Sciatic nerve (tissue), 2 donors: ENCODE data around the gene PDE4C. TPM values are rescaled to one million over a fixed set of nuclear protein-coding genes. Genes with fewer than 3 reads are reported as not detected.

Experiments
- ATAC-seq: fragments of 200-7000 bp; cut with Tn5 transposase; one replicate; pipeline ENCODE4 v1.9.1; 2020; ENCODE audit warnings: mild to moderate bottlenecking, moderate library complexity
- DNase-seq: peaks from one replicate; pipeline ENCODE4 v3.0.0-alpha.2; 2020; ENCODE audit warnings: low spot score
- intact Hi-C: fragments of 100-400 bp; cut with DNase I; formaldehyde crosslinking; loops from one replicate; pipeline ENCODE4 v1.14.2; 2022
- total RNA-seq: library from RNA; stranded (reverse); fragmentation: NEBNext Ultra II Directional; extraction: Animal tissue kit (Norgen Biotek cat#: 25700); gene quantifications from one replicate; pipeline ENCODE4 v1.2.1, GENCODE V29; 2021
- donor health status: DM: no; HTN: no; CAD: no.
- donor health status: DM: no; HTN: no; CAD: no.

PDE4C gene
- total RNA-seq, 1 donor from 2014 or later, result 2.1 TPM

GRCh38 chr19:18204394-18205199 is 21.6 kb downstream of the PDE4C start:
- intact Hi-C loops, result no loop called here
- DNase-seq, result peak; percentile 75
- ATAC-seq, result peak; percentile 37

- ATAC-seq (peak; percentile 96), DNase-seq (peak; percentile 100)
- intact Hi-C loops, result no loop called here
Observed at GRCh38 chr19:18203863-18204393, 22.3 kb downstream of the PDE4C start, which contains the start of gene RAB3A. TSS of gene RAB3A (minus strand) at chr19:18204042. CDS start at chr19:18202740, 1,302 bp downstream.

DNA sequence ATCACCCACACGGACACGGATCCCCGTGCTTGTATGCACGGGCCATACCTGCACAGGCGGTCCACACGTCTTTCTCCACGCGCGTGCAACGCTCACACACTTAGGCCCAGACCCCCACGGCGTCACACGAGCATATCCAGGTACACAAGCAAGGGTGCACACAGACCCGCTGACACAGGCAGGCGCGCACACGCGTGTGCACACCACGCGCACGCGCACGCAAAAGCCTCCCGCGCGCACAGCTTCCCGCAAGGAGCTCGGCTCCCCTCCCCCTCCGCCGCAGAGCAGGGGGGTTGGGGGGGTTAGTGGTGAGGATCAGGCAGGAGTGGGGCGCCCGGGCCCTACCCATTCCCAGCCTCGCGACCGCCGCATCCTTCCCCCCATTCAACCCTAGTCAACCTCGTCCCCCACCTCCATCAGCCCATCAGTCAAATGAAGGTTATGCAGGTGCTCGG is 22.8 kb downstream of the PDE4C start:
- DNase-seq (peak; percentile 85), ATAC-seq (peak; percentile 1)
- intact Hi-C loops, result no loop called here

DNA sequence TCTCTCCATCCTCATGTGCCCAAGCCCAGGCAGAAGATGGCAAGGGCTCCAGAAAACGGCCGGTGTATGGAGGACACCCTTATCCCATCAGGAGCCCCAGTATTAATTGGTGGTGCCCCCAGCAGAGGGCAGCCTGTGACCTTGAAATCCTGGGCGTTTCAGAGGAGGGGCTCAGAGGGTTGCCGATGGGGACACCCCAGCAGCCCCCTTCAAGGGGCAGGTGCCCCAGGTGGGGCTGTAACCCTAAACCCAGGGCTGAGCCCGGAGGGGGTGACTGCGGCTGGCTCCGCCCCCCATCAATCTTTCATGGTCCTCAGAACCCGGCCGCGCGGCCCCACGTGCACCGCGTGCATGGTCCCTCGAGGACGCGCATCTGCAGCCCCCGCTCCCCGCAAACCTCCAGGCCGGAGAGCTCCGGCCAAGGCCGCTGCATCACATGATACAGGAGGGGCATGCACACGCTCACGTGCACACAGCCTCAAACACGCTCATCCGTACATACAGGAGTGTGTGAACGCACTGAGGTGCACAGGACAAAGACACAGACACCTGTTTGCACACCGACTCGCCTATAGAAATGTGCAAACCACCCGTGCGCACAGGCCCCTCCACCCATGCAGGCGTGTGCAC is 23.3 kb downstream of the PDE4C start:
- intact Hi-C loops, result no loop called here
- DNase-seq (peak; percentile 76), ATAC-seq (peak; percentile 0)

GRCh38 chr19:18202397-18202777 is 23.9 kb downstream of the PDE4C start:
- no peak for DNase-seq
- ATAC-seq, result no peak
- intact Hi-C loops, result no loop called here

- DNase-seq, result no peak
- no peak for ATAC-seq
- intact Hi-C loops, result no loop called here
Observed at GRCh38 chr19:18198374-18198773, 27.9 kb downstream of the PDE4C start.

- no peak for ATAC-seq
- intact Hi-C loops, result no loop called here
- no peak for DNase-seq
Observed at GRCh38 chr19:18197941-18198340, 28.3 kb downstream of the PDE4C start.

DNA sequence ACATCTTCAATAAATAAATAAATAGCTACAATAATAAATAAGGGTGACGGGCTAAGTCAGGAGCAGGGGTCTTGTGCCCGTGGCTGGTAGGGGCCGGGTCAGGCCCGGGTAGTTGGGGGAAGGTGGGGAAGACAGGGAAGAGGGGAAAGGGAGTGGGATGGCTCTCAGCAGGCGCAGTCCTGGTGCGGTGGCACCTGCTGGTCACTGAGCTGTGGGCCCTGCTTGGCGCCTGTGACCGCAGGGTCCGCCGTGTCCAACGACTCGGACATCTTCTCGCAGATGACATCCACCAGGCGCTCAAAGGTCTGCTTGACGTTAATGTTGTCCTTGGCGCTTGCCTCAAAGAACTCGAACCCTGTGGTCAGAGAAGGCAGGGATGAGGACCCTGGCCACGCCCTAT is 28.9 kb downstream of the PDE4C start:
- DNase-seq (no peak), ATAC-seq (no peak)
- intact Hi-C loops, result no loop called here

DNA sequence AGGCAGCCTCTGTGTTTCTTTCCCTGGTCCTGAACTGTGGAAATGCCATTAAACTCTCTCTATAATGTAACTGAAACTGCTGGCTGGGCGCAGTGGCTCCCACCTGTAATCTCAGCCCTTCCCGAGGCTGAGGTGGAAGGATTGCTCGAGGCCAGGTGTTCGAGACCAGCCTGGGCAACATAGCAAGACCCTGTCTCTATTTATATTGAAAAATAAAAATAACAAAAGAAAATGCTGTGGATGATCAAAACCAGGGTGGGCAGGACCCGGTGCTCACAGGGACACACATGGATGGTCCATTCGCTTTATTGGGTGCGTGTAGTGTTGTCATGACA is 29.8 kb downstream of the PDE4C start:
- intact Hi-C loops, result no loop called here
- ATAC-seq, result no peak
- no peak for DNase-seq

DNA sequence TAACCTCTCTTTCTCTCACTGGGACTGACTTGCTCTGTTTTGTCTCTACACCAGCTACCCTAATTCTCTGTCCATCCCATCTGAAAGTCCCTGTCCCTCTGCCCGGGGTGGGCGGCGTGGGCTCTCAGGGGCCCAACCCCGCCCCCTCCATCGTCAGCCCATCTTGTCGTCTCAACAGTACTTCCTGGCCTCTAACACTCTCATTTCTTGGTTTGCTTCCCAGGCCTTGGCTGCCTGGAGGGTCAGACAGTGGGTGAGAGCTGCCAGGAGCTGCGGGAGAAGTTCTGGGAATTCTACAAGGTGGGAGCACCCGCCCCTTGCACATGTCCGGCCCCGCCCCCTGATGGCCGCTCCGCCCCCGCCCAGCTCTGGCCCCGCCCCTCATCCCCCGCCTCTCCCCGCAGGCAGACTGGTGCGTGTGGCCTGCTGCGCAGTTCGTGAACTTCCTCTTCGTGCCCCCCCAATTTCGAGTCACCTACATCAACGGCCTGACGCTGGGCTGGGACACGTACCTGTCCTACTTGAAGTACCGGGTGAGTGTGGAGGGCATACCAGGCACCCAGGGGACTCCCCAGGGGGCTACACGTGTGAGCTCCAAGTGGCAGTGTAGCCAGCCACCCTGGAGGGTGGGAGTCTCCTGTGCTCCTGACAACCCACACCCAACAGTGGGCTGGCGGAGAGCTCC is 31.5 kb downstream of the PDE4C start:
- ATAC-seq (no peak), DNase-seq (peak; percentile 73)
- intact Hi-C loops, result no loop called here

GRCh38 chr19:18194181-18194530 is 32.1 kb downstream of the PDE4C start:
- no peak for DNase-seq
- intact Hi-C loops, result no loop called here
- no peak for ATAC-seq

GRCh38 chr19:18193388-18194180 is 32.7 kb downstream of the PDE4C start:
- ATAC-seq, result no peak
- intact Hi-C loops, result no loop called here
- peak; percentile 64 for DNase-seq

DNA sequence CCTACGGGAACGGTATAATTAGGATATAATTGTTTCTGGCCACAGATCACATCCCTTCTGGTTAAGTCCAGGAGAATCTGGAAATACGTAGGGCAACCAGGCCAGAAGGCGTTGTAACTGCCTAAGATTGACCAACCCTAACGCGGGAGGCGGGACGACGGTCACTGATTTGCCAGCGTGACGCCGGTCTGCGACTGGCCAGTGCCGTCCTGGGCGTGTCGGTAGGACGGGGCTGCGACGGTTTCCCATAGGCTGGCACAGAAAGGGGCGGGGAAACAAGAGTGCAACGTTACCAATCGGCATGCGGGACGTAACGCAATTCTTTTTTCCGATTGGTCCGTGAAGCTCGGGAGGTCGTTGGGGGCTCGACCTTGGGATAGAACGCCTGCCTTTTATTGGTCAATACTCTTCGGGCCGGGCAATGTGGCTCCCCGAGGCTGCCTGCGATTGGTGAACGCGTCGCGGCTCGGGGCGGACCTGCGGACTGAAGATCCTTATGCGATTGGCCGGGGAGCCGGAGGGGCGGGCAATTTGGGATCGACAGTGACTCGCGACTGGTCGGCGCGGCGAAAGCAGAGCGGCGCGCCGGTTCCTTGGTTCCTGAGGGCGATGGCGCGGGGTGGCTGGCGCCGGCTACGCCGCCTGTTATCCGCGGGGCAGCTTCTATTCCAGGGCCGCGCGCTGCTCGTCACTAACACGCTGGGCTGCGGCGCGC is 33.4 kb downstream of the PDE4C start, which contains the start of gene MPV17L2:
TSS of gene MPV17L2 (plus strand) at position 546 of the 715 bp plus-strand sequence. CDS start at position 610, 64 bp downstream.
- intact Hi-C loops, result no loop called here
- ATAC-seq (peak; percentile 97), DNase-seq (peak; percentile 99)

GRCh38 chr19:18191640-18192062 is 34.6 kb downstream of the PDE4C start:
- intact Hi-C loops, result no loop called here
- DNase-seq, result no peak
- no peak for ATAC-seq

DNA sequence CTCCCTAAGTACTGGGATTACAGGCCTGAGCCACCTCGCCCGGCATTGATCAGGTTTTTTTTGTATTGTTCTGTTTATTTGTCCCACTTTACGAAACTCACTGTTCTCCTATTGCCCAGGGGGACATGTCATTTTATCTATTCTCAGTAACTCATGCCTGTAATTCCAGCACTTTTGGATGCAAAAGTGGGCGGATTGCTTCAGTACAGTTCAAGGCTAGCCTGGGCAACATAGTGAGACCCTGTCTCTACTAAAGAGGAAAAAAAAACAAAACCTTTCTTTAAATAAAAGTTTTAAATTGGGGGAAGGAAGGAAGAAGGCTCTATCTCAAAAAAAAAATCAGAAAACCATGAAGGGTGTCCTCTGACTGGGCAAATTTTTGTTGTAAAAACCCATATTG is 36.0 kb downstream of the PDE4C start:
- intact Hi-C loops, result no loop called here
- DNase-seq (no peak), ATAC-seq (no peak)

GRCh38 chr19:18185538-18185937 is 40.7 kb downstream of the PDE4C start:
- DNase-seq (no peak), ATAC-seq (no peak)
- intact Hi-C loops, result no loop called here

- intact Hi-C loops, result no loop called here
- ATAC-seq, result no peak
- no peak for DNase-seq
Observed at GRCh38 chr19:18183529-18183928, 42.7 kb downstream of the PDE4C start.

DNA sequence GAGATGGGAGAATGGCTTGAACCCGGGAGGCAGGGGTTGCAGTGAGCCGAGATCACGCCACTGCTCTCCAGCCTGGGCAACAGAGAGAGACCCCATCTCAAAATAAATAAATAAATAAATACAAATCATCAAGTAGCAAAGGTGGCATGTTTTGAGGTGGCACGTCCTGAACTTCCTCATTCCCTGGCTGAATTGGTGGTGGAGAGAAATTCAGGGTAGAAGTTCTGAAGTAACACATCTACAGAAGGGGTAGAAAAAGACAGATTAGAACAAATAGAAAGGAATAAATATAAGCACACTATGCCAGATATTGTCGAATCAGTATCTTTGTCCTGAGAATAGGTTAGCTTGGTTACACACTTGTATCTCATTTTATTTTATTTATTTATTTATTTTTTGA is 46.3 kb downstream of the PDE4C start:
- no peak for DNase-seq
- intact Hi-C loops, result no loop called here
- ATAC-seq, result no peak
